ENCODE measurements around the gene GOSR1.
"Not testable (repeated sequence)": the region's sequence is repeated elsewhere in the genome, so short reads cannot be mapped to it uniquely, and the experiment has no call there.

Gene GOSR1

DNA sequence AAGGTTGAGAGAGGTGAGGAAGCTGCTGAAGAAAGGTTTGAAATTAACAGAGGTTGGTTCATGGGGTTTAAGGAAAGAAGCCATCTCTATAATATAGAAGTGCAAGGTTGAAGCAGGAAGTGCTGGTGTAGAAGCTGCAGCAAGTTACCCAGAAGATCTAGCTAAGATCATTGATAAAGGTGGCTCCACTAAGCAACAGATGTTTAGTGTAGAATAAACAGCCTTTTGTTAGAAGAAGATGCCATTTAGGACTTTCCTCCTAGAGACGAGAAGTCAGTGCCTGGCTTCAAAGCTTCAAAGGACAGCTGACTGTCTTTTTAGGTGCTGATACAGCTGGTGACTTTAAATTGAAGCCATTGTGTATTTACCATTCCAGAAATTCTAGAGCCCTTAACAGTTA, 29.3 kb downstream of the GOSR1 start:
- DNase-seq: no peak

DNA sequence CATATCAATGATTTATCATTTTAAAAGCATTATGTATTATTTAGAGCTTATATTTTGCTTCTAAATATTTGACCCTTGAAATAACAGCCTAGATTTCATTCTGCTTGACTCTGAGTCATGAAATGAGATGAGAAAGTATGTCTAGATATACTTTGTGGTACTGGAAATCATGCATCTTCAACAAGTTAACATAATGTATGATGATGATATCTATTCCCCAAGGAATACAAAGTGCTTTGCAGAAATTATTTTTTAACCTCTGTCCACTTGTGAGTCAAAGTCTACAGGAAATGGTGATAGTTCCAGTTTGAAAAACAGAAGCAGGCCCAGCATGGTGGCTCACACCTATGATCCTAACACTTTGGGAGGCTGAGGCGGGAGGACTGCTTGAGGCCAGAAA, 36.1 kb downstream of the GOSR1 start:
- DNase-seq: no peak

DNA sequence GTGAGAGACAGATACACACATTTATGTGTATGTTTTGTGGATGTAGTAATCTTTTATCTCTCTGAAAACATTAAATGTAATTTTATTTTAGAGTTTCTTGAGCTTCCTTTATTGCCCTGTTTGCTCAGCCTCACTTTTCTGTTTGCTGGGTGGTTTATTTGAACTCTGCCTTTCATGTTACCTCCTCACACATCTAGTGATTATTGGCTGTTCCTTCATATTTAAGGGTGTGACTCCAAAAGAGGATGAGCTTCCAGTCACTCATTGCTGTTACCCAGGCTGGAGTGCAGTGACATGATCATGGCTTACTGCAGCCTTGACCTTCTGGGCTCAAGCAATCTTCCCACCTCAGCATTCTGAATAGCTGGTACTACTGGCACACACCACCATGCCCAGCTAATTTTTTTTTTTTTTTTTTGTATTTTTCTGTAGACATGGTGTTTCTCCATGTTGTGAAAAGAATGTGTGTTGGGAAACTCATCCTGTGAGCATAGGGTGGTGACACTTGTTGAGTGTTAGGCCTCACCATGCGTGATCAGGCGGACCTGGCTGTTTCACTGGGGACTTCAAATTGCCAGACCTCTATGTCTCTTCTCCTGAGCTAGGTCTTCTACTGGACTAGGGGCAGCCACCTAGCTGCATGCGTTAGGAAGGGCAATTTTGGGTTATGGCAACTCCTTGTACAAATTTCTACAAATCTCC, 37.8 kb downstream of the GOSR1 start:
- no peak for DNase-seq

DNA sequence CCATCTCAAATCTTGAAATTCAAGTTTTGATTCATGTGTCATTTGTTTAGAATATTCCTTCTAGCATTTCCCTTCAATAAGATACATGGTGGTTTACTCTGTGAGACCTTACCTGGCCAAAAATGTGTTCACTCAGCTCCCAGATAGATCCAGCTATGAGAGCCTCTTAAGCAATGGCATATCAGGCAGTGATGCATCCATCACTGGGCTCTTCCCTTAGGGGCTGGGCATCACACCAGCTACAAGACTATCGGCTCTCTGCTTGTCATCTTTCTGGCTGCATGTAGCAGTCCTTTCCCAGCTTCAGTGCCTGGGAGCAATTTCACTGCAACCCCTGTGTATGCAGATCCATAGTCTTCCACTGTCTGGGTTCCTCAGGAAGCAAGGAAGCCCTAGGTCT, 40.6 kb downstream of the GOSR1 start:
- DNase-seq: no peak

DNA sequence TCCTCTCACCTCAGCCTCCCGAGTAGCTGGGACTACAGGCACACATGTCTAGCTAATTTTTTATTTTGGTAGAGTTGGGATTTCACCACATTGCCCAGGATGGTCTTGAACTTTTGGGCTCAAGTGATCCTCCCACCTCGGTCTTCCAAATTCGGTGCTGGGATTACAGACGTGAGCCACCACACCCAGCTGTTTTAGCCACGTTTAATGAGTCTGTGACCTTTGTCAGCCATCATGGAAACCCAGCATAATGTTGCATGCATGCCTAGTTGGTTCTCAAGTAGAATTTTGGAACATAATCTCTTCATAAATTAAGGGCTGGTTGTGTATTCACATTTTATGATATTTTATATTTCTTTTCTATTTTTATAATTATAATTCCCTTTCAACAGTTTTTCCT, 42.0 kb downstream of the GOSR1 start:
- no peak for DNase-seq

DNA sequence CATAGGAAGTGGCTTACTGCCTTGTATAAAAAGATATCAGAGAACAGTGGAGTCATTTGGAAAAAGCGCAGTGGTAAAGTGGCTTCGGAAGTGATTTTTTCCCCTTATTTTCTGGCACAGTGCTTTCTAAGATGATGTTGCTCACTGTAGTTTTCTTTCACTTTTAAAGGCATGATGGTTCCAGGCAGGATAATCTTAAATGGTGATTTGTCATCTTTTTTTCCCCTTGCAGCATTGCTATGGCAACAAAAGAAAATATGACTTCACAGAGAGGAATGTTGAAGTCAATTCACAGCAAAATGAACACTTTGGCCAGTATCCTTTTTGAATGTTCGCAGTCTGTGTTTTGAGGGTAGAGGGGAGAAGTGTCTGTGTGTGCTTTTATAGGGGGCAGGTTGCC, 42.5 kb downstream of the GOSR1 start:
- DNase-seq: no peak

DNA sequence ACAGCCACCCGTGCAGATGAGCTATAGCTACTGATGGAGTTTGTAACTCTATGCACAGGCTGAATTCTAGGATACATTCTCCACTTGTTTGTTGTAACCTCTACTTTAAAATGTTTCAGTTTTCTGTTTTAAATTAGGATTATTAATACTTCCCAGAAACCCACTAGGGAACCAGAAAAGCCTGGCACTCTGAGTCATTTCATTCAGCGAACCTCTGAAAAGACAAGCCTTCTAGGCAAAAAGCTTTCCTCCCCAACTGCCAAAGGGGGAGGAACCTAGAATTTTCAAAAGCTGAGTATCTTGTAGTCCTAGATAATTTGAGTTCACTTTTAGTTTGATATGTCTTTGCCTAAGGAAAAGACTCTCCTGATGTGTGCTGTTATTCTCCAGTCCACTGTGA, 43.2 kb downstream of the GOSR1 start:
- DNase-seq: no peak

DNA sequence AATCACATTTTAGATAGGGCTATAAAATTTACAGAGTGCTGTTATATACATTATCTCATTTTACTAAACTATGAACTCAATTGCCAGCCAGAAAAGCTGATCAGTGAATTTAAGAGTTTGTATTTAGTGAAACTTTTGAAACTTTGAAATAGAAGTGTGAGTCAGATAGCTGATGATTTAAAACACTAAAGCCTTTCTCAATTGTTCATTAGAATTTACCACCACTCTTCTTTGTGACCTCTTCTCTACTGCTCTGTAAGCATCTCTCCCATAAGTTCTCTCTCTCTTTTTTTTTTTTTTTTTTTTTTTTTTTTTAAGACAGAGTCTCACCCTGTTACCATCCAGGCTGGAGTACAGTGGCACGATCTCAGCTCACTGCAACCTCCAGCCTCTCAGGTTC, 43.7 kb downstream of the GOSR1 start:
- no peak for DNase-seq

DNA sequence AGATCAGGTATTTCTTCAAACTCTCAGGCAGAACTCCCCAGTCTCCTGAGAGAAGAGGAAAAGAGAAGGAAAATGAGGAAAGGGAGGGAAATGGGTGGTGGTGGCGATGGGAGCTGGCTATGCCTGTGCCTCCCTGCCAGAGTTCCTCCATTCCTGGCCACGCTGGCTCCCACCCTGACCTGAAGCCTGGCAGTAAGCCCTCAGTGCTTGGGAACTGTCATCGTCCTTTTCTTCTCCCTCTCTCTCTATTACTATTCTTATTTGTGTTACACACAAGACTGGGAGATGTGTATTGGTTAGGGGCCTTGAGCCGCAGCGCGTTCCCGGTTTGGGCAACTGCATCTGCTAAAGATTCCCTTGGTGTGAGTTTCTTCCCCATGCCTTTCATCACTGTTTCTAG, 44.6 kb downstream of the GOSR1 start:
- DNase-seq: no peak

DNA sequence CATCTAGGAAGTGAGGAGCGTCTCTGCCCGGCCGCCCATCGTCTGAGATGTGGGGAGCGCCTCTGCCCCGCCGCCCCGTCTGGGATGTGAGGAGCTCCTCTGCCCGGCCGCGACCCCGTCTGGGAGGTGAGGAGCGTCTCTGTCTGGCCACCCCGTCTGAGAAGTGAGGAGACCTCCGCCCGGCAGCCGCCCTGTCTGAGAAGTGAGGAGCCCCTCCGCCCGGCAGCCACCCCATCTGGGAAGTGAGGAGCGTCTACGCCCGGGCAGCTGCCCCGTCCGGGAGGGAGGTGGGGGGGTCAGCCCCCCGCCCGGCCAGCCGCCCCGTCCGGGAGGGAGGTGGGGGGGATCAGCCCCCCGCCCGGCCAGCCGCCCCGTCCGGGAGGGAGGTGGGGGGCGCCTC, 46.0 kb downstream of the GOSR1 start:
- DNase-seq: not testable (repeated sequence)

DNA sequence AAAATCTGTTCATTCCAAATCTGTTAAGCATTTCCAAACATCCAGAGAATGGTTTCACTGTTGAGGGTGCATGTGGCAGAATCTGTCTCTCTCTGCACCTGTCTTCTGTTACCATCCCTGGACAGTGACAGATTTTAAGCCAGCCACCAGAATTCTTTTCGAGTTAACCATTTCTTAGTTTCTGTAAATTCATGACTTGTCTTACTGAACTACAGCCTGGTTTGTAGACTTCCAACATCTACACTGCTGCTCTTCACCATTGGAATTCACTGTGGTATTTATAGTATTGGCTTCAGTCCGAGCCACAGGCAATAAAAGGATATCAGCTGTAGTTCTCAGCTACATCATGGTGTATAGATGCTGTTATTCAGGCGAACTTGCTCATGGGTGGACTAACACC, 47.6 kb downstream of the GOSR1 start:
- DNase-seq: no peak

DNA sequence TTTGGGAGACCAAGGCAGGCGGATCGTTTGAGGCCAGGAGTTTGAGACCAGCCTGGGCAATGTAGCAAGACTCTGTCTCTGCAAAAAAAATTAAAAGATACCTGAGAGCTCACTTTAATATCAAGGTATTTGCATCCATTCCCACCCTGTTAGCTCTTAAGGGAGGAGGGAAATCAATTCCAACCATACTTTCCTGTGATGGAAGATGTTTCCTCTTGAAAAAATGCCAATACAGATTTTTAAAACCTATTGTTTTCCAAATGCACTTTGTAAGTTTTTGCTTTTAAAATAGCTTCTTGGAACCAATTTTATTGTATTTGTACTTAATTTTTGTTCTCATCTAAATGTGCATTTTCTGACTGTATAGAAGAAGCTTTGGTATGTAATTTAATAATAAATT, 49.2 kb downstream of the GOSR1 start:
- no peak for DNase-seq

DNA sequence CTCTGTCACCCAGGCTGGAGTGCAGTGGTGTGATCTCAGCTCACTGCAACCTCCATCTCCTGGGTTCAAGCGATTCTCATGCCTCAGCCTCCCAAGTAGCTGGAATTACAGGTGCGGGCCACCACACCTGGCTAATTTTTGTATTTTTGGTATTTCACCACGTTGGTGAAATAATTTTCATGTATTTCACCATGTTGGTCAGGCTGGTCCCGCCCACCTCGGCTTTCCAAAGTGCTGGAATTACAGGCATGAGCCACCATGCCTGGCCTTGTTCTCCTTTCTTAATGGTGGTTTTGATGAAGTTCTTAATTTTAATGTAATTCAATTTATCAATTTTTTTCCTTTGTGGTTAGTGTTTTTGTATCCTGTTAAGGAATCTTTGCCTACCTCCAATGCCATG, 51.5 kb downstream of the GOSR1 start:
- DNase-seq: not testable (repeated sequence)

DNA sequence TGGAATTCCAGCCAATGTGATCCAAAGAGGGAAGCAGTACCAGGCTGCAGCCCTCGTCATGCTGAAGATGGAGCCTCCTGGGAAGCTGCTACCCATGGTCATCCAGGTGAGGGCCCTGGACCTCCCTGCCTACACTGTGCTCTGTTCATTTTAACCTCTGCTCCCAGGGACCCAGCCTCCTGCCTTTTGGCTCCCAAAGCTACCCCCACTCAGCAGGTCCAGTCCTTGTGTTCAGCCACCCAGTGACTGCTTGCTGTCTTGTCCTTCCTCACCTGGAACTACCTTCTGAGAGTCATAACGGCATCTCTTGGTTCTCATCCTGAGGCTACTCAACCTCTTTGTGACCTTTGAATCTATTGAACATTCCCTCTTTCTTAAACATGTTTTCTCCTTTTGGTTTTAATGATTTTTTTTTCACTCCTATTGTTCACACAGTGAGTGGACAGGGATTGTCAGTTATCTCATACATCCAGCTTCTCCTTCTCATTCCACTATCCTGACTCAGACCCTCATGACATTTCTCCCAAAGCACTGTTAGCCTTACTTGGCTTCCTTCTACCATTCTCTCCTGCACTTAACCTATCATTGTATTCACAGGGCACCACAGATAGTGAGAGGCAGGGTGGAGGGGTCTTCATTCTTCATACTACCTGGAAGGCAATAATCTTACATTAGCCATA, 53.3 kb downstream of the GOSR1 start:
- no peak for DNase-seq

DNA sequence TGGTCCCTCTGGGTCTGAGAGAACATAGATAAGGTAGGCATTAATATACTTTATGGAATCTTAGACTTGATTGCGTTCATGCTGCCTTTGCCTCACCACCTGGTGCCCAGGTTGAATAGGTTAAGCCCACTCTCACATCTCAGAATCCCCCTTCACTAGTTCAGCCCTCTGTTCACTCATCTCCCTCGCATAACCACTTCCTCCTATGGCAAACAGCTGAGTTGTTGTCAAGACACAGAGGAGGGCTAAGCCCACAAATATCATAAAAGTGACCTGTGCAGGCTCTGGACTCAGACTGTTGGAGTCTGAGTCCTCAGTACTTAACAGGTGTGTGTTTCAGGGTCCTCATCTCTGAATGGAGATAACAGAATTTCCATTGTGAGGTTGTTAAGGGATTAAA, 55.7 kb downstream of the GOSR1 start:
- no peak for DNase-seq

DNA sequence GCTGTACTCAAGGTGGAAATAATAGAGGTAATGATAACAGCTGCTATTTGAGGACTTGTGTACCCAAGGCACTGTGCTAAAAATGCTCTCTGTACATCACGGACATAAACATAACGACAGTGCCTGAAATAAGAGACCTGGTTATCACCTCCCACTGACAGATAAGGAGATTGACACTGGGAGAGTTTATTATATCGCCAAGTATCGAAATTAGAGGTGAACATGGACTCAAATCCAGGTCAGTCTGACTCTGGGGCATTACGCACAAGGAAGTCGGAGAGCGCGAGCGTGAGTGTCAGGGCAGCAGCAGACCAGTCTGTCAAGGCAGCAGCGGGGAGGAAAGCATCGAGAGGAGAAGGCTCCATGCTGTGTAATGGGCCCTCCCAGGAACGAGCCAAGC, 57.1 kb downstream of the GOSR1 start:
- DNase-seq: no peak

DNA sequence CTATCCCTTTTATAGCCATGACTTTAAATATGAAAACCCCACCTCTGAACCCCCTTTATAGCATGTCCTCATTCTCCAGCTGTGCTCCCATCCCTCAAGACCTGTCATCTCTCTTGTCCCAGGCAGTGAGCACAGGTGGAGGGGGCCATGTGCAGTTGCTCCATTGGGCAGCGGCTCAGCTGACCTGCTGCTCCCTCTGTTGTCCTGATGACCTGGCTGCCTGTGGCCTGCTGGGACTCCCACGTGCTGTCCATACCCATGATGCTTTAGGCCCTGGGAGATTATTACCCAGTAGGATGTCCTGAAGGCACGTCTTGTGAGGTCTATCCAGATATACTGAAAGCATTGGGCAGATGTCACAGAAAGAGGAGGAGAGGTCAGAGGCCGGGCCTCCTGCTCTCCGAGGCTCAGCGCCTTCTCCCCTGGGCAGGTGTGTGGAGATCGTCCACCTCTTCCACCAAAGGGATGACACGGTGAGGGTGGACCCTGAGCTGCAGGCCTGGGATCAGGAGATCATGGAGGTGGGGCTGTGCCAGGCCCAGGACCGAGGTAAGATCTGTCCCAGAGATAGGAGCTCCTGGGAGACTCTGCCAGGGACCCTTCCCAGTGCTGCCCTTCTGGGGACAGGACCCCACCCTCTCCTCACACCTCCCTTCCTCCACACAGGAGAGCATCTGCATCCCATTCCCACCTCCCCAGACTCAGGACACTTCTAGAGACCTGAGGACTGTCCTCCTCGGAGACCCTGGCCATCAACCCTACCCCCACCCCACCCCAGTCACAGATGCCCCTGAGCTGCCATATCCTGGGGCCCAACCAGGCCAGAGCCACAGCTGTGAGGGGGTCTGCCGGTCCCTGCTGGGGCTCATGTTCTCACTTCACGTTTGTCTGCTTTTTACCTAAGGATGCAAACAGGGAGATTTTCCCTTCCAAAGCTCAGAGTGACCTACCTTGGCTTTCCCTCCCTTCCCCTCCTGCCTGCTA, 58.0 kb downstream of the GOSR1 start:
- DNase-seq: no peak

DNA sequence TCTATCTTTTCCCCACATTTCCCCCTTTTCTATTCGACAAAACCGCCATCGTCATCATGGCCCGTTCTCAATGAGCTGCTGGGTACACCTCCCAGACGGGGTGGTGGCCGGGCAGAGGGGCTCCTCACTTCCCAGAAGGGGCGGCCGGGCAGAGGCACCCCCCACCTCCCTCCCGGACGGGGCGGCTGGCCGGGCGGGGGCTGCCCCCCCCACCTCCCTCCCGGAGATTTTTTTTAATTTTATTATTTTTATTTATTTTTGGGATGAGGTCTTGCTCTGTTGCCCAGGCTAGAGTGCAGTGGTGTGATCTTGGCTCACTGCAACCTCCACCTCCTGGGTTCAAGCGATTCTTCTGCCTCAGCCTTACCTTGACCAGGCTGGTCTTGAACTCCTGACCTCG, 59.6 kb downstream of the GOSR1 start:
- not testable (repeated sequence) for DNase-seq

DNA sequence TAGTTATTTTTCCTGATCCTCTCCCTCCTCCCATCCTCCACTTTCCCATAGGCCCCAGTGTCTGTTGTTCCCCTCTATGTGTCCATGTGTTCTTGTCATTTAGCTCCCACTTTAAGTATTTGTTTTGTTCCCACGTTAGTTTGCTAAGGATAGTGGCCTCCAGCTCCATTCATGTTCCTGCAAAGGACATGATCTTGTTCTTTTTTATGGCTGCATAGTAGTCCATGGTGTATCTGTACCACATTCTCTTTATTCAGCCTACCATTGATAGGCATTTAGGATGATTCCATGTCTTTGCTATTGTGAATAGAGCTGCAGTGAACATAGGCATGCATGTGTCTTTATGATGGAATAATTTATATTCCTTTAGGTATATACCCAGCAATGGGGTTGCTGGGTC, 60.5 kb downstream of the GOSR1 start:
- DNase-seq: not testable (repeated sequence)

DNA sequence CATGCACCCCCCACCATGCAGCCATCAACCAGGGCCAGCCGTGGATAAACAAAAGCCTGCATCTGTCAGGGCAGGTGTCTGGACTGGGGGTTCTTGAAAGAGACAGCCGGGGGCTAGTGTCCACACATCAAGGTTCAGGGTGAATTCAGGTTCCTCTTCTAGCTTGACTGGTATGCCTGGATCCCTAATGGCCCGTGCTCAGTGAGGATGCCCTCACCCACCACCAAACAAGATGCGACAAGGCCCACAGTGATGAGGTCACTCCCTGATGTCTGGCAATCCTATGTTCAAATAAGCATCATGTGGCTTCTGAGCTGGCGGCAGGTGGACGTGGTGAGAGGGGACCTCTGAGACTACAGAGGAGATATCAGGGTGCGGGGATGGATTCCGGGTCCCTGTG, 64.6 kb downstream of the GOSR1 start:
- no peak for DNase-seq

DNA sequence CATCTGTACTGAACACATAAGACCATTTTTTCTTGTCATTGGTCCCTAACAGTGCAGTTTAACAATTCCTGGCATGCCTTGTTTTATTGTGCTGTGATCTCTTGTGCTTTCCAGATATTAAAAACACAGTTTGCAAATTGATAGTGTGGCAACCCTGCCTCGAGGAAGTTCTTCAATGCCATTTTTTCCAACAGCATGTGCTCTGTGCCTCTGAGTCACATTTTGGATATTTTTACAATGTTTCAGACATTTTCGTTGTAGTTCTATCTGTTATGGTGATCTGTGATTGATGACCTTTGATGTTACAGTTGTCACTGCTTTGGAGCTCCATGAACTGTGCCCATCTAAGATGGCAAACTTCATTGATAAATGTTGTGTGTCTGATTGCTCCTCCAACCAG, 66.2 kb downstream of the GOSR1 start:
- no peak for DNase-seq

DNA sequence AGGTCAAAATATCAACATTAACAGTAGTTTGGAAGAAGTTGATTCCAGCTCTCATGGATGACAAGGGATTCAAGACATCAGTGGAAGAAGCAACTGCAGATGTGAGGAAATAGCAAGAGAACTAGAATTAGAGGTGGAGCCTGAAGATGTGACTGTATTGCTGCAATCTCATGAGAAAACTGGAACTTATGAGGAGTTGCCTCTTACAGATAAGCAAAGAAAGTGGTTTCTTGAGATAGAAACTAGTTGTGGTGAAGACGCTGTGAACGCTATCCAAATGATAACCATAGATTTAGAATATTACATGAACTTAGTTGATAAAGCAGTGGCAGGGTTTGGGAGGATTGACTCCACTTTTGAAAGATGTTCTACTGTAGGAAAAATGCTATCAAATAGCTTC, 67.8 kb downstream of the GOSR1 start:
- no peak for DNase-seq

DNA sequence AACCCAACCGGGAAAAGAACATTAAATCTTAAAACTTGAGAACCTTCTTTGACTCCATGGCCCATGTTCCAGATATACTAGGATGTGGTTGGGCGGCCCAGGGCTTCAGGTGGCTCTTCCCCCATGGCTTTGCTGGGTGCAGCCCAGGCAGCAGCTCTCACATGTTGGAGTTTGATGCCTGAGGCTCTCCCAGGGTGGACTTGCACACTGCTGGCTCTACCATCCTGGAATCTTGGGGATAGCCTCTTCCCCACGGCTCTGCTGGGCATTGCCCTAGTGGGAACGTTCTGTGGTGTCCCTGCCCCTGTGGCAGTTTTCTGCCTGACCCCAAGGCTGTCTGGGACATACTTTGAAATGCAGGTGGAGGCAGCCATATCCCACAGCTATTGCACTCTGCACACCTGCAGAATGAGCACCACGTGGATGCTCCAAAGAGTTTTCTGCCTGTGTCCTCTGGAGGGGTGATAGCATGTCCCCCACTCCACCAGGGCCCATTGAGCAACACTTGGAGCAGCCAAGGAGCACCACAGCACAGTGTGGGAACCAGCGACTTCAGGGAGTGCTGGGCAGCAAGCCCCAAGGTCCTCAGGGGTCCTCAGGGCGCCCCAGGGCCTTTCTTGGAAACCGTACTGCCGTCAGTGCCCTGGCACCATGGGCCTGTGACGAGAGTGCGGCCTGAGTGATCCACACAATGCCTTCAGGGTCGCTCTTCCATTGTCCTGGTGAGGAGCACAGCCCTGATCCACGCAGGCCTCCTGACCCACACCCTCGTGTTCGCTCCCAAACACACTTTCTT, 70.8 kb downstream of the GOSR1 start:
- DNase-seq: no peak

Data from NCI-H526 (cell line).